GM18499 (cell line): Measurements from ENCODE around the gene UGCG.
"Not testable (repeated sequence)": the region's sequence is repeated elsewhere in the genome, so short reads cannot be mapped to it uniquely, and the experiment has no call there.

Source experiments
- ATAC-seq: cut with Tn5 transposase; IDR thresholded peaks from one replicate; pipeline ENCODE4 v1.9.1; 2021; ENCODE audit warnings: moderate number of reproducible peaks; ENCODE audit not compliant: insufficient read depth, unreplicated experiment

UGCG gene

DNA sequence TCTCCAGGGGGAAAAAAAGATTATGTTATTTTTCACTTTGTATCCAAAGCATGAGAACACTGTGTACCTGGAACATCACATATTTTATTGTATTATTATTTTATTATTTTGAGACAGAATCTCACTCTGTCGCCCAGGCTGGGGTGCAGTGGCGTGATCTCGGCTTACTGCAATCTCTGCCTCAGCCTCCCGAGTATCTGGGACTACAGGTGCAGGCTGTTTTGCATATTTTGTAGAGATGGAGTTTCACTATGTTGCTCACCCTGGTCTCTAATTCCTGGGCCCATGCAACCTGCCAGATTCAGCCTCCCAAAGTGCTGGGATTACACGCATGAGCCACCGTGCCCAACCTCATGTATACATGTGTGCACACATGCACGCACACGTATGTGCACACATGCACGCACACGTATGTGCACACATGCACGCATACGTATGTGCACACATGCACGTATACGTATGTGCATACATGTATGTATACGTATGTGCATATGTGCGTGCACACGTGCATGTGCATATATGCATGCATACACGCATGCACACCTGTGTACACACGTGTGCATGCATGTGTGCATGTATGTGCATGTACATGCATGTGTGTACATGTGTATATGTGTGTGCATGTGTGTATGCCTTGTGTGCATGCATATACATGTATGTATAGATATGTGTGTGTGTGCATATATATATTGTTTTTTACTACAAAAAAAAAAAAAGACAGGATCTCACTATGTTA, 9.5 kb upstream of the UGCG start:
- ATAC-seq: no peak

DNA sequence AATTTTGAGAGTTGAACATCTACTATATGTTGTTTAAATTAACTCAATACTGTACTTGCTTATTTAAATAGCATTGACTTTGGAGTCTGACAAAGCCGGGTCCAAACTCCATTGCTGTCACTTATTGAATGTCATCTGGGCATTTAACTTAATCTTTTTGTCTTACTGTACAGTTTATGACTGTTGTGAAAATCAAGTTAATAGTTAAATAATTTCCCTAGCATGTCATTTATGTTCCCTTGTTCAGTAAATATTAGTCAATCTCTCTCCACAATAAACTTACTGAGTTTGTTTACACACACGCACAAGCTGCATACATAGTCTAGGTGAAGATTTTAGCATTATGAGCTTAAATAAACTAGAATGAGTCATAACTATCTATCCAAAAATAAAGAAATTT, 6.3 kb upstream of the UGCG start:
- ATAC-seq: no peak

DNA sequence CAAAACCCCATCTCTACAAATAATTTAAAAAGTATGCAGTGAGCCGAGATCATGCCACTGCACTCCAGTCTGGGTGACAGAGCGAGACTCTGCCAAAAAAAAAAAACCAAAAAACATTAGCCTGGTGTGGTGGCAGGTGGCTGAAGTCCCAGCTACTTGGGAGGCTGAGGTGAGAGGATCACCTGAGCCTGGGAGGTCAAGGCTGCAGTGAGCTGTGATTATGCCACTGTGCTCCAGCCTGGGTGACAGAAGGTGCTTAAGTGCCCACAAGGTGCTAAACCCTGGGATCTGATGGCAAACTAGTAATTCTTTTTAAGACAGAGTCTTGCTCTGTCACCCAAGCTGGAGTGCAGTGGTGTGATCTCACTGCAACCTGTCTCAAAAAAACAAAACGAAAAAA, 5.7 kb upstream of the UGCG start:
- not testable (repeated sequence) for ATAC-seq

DNA sequence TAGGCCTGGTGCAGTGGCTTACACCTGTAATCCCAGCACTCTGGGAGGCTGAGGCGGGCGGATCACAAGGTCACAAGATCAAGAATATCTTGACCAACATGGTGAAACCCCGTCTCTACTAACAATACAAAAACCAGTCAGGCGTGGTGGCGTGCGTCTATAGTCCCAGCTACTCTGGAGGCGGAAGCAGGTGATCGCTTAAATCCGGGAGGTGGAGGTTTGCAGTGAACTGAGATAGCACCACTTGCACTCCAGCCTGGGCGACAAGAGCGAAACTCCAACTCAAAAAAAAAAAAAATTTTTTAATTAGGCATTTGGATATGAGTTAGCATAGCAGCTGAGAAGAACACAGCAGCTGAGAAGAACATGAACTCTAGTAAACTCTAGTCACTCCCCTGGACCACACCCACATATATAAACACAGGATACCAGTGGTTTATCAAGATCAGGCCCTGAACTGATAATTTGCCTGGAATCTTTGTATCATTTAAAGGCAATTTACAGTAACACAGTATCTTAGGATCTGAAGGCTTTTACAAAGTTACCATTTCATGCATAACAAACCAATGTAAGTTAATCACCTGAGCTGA, 4.6 kb upstream of the UGCG start:
- ATAC-seq: no peak

DNA sequence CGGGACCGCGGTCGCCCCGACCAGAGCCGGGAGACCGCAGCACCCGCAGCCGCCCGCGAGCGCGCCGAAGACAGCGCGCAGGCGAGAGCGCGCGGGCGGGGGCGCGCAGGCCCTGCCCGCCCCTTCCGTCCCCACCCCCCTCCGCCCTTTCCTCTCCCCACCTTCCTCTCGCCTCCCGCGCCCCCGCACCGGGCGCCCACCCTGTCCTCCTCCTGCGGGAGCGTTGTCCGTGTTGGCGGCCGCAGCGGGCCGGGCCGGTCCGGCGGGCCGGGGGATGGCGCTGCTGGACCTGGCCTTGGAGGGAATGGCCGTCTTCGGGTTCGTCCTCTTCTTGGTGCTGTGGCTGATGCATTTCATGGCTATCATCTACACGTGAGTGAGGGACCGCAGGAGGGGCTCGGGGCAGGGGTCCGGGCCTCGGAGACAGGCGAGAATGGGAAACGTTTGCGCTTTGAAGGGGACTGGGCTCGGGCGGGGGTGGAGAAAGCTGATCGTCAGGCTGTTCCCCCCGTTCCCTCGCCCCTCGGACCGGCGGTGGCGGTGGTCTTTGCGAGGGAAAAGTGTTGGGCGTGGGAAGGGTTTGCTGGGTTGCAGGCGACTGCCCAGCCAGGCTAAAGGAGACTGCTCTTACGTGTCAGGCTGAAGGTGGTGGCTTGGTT, 457 bp downstream of the UGCG start:
- ATAC-seq: no peak

DNA sequence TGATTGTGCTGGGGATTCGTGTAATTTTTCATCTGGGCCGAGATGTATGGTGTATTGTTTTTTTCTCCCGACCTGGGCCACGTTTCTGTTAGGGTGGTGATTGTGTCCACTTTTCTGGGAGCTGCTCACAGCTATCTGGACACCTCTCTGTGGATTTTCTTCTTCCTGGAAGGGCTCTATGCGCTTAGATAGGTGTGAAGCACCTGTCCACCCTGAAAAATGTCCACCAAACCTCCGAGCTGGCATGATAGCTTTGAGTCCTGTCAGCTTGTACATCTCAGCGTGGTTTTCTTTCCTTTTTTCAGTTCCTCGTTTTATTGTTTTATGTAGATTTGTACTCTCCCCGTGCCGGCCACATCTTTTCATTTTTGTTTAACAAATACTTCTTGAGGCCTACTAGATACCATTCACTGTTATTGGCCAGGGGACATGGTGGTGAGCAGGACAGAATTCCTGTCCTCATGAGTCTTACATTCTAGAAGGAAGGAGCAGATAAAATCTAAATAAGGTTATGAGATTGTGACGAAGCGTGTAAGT, 1.1 kb downstream of the UGCG start:
- no peak for ATAC-seq

DNA sequence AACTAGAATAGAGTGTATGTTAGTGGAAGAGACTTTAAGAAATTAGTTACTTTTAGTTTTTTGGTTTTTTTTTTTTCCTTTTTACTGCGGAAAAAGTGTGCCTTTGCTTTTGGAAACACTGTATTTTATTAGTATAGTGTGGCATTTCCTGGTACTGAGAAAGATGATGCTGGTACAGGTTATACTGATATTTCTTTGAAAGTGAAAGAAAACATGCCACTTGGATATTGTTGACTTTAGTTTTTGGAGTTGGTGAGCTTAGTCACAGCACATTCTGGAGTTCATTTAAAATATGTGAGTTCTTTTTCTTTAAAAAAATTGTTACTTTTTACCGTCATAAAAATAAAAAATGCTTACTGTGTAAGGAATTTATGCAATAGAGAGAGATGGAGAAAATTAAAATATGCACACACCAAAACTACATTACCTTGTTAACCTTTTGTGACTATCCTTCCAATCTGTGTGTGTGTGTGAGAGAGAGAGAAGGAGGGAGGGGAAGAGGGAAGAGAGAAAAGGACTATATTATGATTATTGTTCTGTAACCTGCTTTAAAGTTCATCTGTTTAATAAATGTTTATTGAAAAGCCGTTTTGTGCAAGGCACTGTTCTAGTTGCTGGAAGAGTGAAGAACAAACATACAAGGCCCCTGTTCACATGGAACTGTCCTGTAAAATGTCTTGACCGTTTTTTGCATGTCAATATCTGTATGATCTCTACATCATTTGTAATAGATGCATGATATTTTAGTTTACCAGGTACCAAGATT, 1.9 kb downstream of the UGCG start:
- no peak for ATAC-seq

DNA sequence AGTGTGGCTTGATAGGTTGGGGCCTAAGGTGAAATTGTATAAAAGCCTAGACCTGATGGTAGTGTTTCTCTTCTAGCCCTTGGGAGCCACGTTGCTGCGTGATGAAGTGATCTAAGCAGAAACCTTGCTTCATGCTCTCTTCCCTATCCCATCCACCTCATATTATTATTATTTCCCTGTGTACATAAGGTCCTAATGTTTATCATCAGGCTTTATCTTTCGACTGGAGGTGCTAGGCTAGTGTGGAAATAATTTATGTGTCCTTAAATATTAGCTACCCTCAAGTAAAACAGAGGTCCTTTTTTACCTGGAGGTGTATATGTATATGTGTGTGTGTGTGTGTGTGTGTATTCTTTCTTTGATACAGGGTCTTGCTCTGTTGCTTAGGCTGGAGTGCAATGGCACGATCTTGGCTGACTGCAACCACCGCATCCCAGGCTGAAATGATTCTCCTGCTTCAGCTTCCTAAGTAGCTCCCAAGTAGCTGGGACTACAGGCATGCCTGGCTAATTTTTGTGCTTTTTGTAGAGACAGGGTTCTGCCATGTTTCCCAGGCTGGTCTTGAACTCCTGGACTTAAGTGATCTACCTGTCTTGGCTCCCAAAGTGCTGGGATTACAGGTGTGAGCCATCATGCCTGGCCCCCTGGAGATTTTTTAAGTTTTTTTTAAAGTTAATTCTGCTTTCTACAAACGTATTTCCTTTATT, 3.7 kb downstream of the UGCG start:
- ATAC-seq: no peak

DNA sequence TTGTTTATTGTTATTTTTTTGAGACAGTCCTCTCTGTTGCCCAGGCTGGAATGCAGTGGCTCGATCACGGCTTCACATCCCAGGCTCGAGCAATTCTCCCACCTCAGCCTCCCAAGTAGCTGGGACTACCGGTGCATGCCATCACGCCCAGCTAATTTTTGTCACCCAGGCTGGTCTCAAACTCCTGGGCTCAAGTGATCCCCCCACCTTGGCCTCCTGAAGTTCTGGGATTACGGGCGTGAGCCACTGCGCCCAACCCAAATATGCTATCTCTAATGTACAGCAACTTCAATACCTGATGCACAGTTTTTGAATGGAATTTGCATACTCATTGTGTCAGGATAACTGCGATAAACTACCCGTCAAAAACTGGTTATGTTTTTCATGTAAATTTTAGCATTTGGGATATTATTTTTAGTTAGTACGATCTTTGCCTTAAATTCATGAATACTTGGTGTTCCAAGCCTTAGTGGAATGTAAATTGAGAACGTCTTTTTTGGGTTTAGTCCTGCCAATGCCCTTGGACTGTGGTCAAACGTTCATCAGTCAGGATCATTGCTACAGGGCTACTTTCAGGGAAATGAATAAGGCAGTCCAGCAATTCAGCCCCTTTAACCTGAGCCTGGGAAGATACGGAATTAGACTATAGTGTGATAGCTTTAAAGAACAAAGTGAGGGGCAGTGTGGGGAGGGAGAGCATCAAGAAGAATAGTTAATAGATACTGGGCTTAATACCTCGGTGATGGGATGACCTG, 4.4 kb downstream of the UGCG start:
- no peak for ATAC-seq

DNA sequence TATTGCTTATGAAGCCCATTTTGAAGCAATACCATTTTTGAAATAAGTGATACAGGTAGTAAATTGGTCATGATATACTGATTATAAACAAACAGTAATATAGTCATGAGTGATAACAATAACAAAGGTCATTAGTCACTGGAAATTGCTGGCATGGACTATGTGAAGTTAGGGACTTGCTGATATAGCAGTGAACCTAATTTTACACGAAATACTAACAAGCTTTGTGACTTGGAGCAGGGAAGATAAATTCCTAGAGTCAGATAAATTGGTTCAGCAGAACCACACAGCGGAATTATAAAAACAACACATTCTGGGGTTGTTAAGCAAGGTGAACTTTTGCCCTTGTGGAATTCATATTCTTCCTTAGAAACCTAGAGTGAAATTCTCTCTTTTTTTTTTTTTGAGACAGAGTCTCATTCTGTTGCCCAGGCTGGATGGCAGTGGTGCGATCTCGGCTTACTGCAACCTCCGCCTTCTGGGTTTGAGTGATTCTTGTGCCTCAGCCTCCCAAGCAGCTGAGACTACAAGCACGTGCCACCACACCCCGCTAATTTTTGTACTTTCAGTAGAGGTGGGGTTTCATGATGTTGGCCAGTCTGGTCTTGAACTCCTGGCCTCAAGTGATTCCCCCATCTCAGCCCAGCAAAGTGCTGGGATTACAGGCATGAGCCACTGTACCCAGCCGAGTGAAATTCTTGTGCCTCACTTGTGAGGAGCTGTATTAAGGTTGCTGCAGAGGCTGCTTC, 6.0 kb downstream of the UGCG start:
- ATAC-seq: no peak

DNA sequence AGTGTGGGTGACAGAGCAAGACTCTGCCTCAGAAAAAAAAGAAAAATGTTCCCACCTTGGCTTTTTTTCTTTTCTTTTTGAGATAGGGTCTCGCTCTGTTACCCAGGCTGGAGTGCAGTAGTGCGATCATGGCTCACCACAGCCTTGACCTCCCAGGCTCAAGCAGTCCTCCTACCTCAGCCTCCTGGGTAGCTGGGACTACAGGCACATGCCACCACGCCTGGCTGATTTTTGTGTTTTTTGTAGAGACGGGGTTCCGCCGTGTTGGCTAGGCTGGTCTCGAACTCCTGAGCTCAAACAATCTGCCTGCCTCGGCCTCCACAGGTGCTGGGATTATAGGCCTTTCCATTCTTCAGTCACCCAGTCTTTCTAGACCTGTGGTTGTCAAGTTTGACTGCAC, 6.9 kb downstream of the UGCG start:
- ATAC-seq: not testable (repeated sequence)

DNA sequence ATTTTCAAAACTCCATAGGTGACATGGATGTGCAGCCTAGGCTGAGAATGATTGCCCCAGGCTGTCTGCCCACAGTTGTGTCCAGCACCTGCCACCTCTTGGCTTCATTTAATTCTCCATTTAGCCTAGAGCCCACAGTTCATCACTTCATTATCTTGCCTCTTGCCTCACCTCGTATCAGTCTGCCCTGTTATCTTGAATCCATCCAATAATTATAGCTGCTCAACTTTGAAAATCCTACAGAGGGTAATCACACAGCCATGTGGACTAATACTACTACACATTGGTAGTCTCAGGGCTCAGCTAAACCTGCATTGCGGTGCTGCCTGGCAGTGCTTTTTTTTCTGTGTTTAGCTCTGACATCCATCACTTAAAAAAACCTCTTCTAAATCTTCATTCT, 7.4 kb downstream of the UGCG start:
- no peak for ATAC-seq

DNA sequence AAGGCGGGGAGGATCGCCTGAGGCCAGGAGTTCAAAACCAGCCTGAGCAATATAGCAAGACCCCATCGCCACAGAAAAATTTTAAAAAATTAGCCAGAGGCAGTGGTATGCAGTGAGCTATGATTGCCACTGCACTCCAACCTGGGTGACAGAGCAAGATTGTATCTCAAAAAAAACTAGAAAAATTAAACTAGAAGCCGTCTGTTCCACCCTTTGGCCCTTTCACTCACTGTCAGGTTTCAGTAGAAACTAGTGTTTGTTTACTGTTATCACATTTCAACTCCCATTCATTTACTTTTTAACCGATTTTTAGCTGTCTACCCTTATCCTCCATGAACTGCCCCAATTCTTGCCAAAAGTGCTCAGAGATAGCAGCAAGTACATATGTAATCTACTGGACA, 8.3 kb downstream of the UGCG start:
- ATAC-seq: no peak

DNA sequence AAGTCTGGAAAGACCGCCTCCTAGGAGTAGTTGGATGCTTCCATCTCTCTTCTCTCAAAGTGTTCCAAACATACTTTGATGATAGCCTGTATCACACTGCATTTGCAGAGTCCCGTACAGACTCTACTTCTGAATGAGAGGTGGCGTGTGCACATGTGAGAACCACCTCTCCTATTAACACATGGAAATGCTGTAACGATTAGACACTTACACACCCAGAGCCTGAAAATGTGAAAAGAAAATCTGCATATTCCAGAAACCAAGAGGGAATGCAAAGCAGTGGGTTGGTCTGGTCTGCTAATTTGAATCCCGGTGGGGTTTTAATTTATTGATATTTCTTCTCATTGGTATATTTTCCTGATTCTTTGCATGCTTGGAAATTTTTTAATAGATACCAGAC, 10.5 kb downstream of the UGCG start:
- no peak for ATAC-seq

DNA sequence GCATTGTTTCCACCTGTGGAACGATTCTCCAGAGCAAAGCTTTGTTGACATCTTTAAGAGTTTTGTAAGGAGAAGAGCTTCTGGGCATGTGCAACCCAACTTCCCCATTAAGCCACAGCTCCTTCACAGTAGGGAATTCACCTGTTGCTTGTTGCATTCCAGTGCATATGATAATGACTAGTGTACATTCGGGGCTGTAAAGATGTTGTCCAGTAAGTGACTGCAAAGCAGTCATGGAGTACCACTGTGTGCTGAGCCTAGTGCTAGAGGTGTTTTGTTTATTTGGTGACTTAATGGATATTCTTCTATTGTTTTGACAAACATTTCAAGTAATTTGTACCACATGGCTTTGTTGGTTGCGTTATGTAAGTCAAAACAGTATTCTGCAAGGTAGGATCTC, 12.8 kb downstream of the UGCG start:
- no peak for ATAC-seq

DNA sequence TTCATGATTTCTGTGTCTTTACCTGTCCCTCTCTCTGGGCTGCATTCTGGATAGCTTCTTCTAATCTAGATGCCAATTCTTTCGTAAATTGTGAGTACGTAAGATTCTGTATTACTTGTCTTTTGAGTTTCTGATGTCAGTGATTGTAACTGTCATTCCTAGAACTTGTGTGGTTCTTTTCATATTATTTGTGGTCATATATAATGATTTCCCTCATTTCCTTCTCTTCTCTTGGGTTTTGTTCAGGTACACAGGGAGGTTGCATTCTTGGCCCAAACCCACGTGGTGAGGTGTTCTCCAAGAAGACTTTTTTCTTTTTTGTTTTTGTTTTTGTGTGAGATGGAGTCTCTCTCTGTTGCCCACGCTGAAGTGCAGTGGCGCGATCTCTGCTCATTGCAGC, 13.8 kb downstream of the UGCG start:
- ATAC-seq: no peak

DNA sequence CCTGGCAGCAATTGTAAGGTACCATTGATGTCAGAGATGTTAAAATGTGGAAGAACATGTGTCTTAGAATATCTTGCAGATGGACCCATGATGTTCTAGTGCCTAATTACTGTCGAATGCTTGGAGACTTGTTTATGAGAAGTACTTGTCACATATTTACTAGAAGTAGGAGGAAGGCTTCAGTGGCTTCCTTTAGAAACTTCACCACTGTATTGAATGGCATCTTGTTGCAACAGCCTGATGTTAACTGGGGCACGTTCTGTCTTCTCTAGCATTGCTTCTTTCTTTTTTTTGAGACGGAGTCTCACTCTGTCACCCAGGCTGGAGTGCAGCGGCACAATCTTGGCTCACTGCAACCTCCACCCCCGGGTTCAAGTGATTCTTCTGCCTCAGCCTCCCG, 16.5 kb downstream of the UGCG start:
- ATAC-seq: no peak

DNA sequence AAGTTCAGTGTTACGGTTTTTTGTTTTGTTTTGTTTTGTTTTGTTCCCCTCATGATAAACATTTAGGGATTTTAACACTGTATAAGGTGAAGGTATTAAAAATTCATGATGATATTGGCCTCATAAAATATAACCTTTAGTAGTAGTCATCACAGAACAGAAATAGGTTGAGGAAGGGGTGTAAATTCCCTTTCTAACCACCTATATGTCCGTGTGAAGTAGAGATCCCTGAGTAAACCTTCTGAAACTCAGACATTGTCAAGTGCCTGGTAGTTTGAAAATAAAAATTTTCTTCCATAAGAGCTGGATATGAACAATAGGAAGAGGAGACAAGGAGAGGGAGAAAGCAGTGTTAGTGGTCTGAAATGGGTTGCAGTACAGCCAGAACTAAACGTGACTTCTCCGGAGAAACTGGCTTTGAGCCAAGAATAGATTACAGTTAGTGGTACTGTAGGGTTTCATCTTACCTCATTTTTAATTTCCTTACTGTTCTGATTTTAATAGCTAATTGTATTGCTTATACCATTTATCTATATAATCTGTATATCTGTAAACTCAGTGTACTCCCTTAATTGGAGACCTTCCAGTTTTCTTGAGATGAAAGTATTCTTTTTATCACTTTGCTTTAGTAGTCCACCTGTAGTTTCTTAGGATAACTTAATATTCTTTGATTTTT, 18.3 kb downstream of the UGCG start:
- no peak for ATAC-seq
